ENCODE measurements around the gene SDK1. TPM values are rescaled to one million over a fixed set of nuclear protein-coding genes. Genes with fewer than 3 reads are reported as not detected.

SDK1 gene
- total and polyA plus RNA-seq, 2 experiments from 2014 or later = 2.1 to 10.0 TPM

DNA sequence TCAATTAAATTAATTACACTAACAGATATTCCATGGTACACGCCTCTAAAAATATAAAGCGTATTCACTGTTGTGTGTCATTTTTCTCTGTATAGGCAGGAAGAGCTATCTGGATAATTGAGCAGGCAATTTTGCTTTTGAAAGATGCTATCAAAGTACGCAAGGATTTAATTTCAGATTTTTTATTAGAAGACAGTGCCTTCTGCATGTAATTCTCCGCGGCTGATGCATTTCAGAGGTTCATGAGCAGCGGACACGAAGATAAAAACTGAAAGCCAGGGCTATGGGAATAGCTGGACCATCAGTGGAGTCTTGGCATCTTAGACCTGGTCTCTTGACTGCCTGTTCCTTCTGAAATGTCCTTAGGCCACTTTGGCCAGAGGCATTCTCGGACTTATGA, 35.7 kb upstream of the SDK1 start (continued):
- TF ChIP-seq, protein P1, sequence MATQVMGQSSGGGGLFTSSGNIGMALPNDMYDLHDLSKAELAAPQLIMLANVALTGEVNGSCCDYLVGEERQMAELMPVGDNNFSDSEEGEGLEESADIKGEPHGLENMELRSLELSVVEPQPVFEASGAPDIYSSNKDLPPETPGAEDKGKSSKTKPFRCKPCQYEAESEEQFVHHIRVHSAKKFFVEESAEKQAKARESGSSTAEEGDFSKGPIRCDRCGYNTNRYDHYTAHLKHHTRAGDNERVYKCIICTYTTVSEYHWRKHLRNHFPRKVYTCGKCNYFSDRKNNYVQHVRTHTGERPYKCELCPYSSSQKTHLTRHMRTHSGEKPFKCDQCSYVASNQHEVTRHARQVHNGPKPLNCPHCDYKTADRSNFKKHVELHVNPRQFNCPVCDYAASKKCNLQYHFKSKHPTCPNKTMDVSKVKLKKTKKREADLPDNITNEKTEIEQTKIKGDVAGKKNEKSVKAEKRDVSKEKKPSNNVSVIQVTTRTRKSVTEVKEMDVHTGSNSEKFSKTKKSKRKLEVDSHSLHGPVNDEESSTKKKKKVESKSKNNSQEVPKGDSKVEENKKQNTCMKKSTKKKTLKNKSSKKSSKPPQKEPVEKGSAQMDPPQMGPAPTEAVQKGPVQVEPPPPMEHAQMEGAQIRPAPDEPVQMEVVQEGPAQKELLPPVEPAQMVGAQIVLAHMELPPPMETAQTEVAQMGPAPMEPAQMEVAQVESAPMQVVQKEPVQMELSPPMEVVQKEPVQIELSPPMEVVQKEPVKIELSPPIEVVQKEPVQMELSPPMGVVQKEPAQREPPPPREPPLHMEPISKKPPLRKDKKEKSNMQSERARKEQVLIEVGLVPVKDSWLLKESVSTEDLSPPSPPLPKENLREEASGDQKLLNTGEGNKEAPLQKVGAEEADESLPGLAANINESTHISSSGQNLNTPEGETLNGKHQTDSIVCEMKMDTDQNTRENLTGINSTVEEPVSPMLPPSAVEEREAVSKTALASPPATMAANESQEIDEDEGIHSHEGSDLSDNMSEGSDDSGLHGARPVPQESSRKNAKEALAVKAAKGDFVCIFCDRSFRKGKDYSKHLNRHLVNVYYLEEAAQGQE (IDR thresholded peaks at IDR 0.05; ENCODE audit: unreplicated experiment) = no peak
- TF ChIP-seq CREB1 (CRISPR knock-in tag; IDR thresholded peaks at IDR 0.05; ENCODE audit: low read depth) = no peak

DNA sequence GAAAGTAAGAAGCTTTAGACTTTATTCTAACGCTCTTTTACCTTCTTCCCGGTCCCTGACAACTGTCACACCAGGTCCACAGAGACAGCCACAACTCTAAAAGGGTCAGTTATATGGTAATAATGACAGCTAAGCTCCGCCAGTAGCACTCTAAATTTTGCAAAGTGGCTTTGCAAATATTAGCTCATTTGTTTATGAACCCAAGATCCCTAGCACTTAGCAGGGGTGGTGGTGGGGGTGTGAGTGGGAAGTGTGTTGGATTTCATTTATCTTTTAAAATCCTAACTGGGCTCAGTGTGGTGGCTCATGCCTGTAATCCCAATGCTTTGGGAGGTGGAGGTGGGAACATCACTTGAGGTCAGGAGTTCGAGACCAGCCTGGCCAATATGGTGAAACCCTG, 34.8 kb upstream of the SDK1 start:
- H3K4me3 ChIP-seq = no peak overlapping the region
- H3K9me3 Mint-ChIP-seq = no peaks in the 10 kb centered on the region; the same call in 2 of the 3 replicates
- no peaks in the 10 kb centered on the region for H3K36me3 Mint-ChIP-seq (ENCODE audit: low read depth)
- H3K4me1 ChIP-seq (ENCODE audit: insufficient read depth) = 0 out of 2 replicates have a peak, but pooled peaks cover 4% of the 10 kb centered on the region
- H3K27ac Mint-ChIP-seq = no peak overlapping the region
- no peaks in the 10 kb centered on the region for H3K79me2 ChIP-seq (replicated peaks; ENCODE audit: insufficient read depth)
- no peaks in the 10 kb centered on the region for H3F3A ChIP-seq (replicated peaks; ENCODE audit: low read depth)
- ATAC-seq = no peak
- no peaks in the 10 kb centered on the region for H3K27me3 ChIP-seq (ENCODE audit: insufficient read depth)
- H3K36me3 ChIP-seq (ENCODE audit: insufficient read depth) = no peaks in the 10 kb centered on the region
- H3K27ac ChIP-seq (ENCODE audit: low read depth) = no peak overlapping the region
- H3K4me3 Mint-ChIP-seq = no peak overlapping the region
- H2AFZ ChIP-seq = no peak overlapping the region
- no peaks in the 10 kb centered on the region for H3K9me2 ChIP-seq (ENCODE audit: insufficient read depth)
- H3K27me3 Mint-ChIP-seq (ENCODE audit: insufficient read depth, low read depth, poor library complexity) = peaks cover 2% of the 10 kb centered on the region
- DNase-seq (ENCODE audit: low spot score) = no peak
- peaks cover 14% of the 10 kb centered on the region for H3K4me1 Mint-ChIP-seq
- no peaks in the 10 kb centered on the region for H4K20me1 ChIP-seq (replicated peaks; ENCODE audit: insufficient read depth)
- H3K4me2 ChIP-seq = no peak overlapping the region
- TF ChIP-seq CREB1 (CRISPR knock-in tag; IDR thresholded peaks at IDR 0.05; ENCODE audit: low read depth) (no peak), POLR2AphosphoS5 (IDR thresholded peaks at IDR 0.05; ENCODE audit: low read depth) (no peak), STAT1 (IDR thresholded peaks at IDR 0.05; ENCODE audit: unreplicated experiment) (no peak), ETS1 (IDR thresholded peaks at IDR 0.05) (no peak), JUNB (IDR thresholded peaks at IDR 0.05; ENCODE audit: unreplicated experiment) (no peak), EZH2 (IDR thresholded peaks at IDR 0.05; ENCODE audit: low read depth, unreplicated experiment) (no peak), EZH2phosphoT487 (IDR thresholded peaks at IDR 0.05; ENCODE audit: unreplicated experiment) (no peak), ZNF114 (CRISPR knock-in tag; IDR thresholded peaks at IDR 0.05) (no peak), ZNF331 (CRISPR knock-in tag; IDR thresholded peaks at IDR 0.05; ENCODE audit: low read depth) (no peak), ZNF462 (CRISPR knock-in tag; IDR thresholded peaks at IDR 0.05) (no peak)
- TF ChIP-seq, protein P1 (IDR thresholded peaks at IDR 0.05; ENCODE audit: unreplicated experiment) = no peak

All from GM23338 (cell line).